Measurements from ENCODE around the gene CCR3.

CCR3 gene

GRCh38 chr3:46277476-46277875, 35.2 kb downstream of the CCR3 start:
- no peak for DNase-seq

GRCh38 chr3:46278816-46279672, 36.8 kb downstream of the CCR3 start:
- no peak for DNase-seq

GRCh38 chr3:46280105-46280797, 38.0 kb downstream of the CCR3 start:
- no peak for DNase-seq

- DNase-seq: no peak
Measured at GRCh38 chr3:46281551-46281950, 39.3 kb downstream of the CCR3 start.

GRCh38 chr3:46282041-46282440, 39.8 kb downstream of the CCR3 start:
- no peak for DNase-seq

- DNase-seq: no peak
Measured at GRCh38 chr3:46282696-46283095, 40.4 kb downstream of the CCR3 start.

GRCh38 chr3:46283881-46284450, 41.7 kb downstream of the CCR3 start:
- no peak for DNase-seq

- no peak for DNase-seq
Measured at GRCh38 chr3:46284981-46285683, 42.9 kb downstream of the CCR3 start.

- no peak for DNase-seq
Measured at GRCh38 chr3:46285931-46286619, 43.8 kb downstream of the CCR3 start.

GRCh38 chr3:46286947-46287565, 44.8 kb downstream of the CCR3 start:
- DNase-seq: no peak

GRCh38 chr3:46289551-46289950, 47.3 kb downstream of the CCR3 start:
- no peak for DNase-seq

GRCh38 chr3:46289966-46290365, 47.7 kb downstream of the CCR3 start:
- no peak for DNase-seq

GRCh38 chr3:46291046-46291445, 48.8 kb downstream of the CCR3 start:
- no peak for DNase-seq

GRCh38 chr3:46293035-46293724, 50.9 kb downstream of the CCR3 start:
- no peak for DNase-seq

- peak; percentile 83 for DNase-seq
Measured at GRCh38 chr3:46293991-46294833, 52.0 kb downstream of the CCR3 start.

- DNase-seq: no peak
Measured at GRCh38 chr3:46296826-46297225, 54.6 kb downstream of the CCR3 start.

- no peak for DNase-seq
Measured at GRCh38 chr3:46297658-46298423, 55.6 kb downstream of the CCR3 start.

- DNase-seq: peak; percentile 72
Measured at GRCh38 chr3:46298871-46299607, 56.8 kb downstream of the CCR3 start.

Data from activated CD8-positive, alpha-beta memory T cell treated with anti-CD3 and anti-CD28 coated beads for 24 hours (primary cell).